ENCODE measurements around the gene AKAP13. TPM values are rescaled to one million over a fixed set of nuclear protein-coding genes. Genes with fewer than 3 reads are reported as not detected.

Gene AKAP13
- total RNA-seq, 1 donor from 2014 or later = 114 TPM

GRCh38 chr15:85568261-85568808 is 187.9 kb downstream of the AKAP13 start:
- peaks cover 2% of the 10 kb centered on the region for H3K36me3 Mint-ChIP-seq (ENCODE audit: insufficient read depth)
- no peaks in the 10 kb centered on the region for H3K9me3 Mint-ChIP-seq (ENCODE audit: low read depth)
- peak overlapping the region; percentile 1 for H3K27ac Mint-ChIP-seq
- peaks cover 18% of the 10 kb centered on the region for H3K4me1 Mint-ChIP-seq (ENCODE audit: low read depth)
- no peaks in the 10 kb centered on the region for H3K27me3 Mint-ChIP-seq
- H3K4me3 Mint-ChIP-seq (ENCODE audit: low read depth) = no peak overlapping the region
- TF ChIP-seq CTCF (IDR thresholded peaks at IDR 0.05; ENCODE audit: unreplicated experiment) = no peak
- DNase-seq (ENCODE audit: low spot score, unreplicated experiment) = no peak

DNA sequence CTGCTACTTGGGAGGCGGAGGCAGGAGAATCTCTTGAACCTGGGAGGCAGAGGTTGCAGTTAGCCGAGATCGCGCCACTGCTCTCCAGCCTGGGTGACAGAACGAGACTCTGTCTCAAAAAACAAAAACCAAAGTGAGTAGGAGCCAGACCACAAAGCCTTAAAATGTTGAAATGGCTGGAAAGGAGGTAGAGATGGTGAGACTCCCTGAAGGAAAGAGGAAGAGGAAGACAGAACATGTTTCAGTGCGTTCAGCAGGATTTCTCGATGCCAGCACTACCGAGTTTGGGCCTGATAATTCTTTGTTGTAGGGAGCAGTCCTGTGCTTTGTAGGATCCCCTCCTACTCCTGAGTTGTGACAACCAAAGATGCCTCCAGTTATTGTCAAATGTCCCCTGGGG is 189.9 kb downstream of the AKAP13 start:
- Mint-ChIP-seq H3K9me3 (ENCODE audit: low read depth) (no peaks in the 10 kb centered on the region), H3K36me3 (ENCODE audit: insufficient read depth) (peaks cover 2% of the 10 kb centered on the region), H3K27ac (peak overlapping the region; percentile 77), H3K4me3 (ENCODE audit: low read depth) (no peak overlapping the region), H3K27me3 (no peaks in the 10 kb centered on the region), H3K4me1 (ENCODE audit: low read depth) (peaks cover 5% of the 10 kb centered on the region)
- no peak for TF ChIP-seq CTCF (IDR thresholded peaks at IDR 0.05; ENCODE audit: unreplicated experiment)
- no peak for DNase-seq (ENCODE audit: low spot score, unreplicated experiment)

GRCh38 chr15:85571780-85572179 is 191.4 kb downstream of the AKAP13 start:
- H3K4me1 Mint-ChIP-seq (ENCODE audit: low read depth) = peaks cover 3% of the 10 kb centered on the region
- no peak for TF ChIP-seq CTCF (IDR thresholded peaks at IDR 0.05; ENCODE audit: unreplicated experiment)

GRCh38 chr15:85576392-85576791 is 196.0 kb downstream of the AKAP13 start:
- H3K4me1 Mint-ChIP-seq (ENCODE audit: low read depth) = peaks cover 13% of the 10 kb centered on the region
- no peak overlapping the region for H3K4me3 Mint-ChIP-seq (ENCODE audit: low read depth)
- no peak overlapping the region for H3K27ac Mint-ChIP-seq
- H3K36me3 Mint-ChIP-seq (ENCODE audit: insufficient read depth) = peaks cover 13% of the 10 kb centered on the region
- no peaks in the 10 kb centered on the region for H3K9me3 Mint-ChIP-seq (ENCODE audit: low read depth)
- DNase-seq (ENCODE audit: low spot score, unreplicated experiment) = no peak
- H3K27me3 Mint-ChIP-seq = no peaks in the 10 kb centered on the region
- no peak for TF ChIP-seq CTCF (IDR thresholded peaks at IDR 0.05; ENCODE audit: unreplicated experiment)

More at GRCh38 chr15:85571780-85572179, 191.4 kb downstream of the AKAP13 start:
- DNase-seq (ENCODE audit: low spot score, unreplicated experiment) = no peak
- Mint-ChIP-seq H3K9me3 (ENCODE audit: low read depth) (no peaks in the 10 kb centered on the region), H3K36me3 (ENCODE audit: insufficient read depth) (peaks cover 2% of the 10 kb centered on the region), H3K27ac (no peak overlapping the region), H3K27me3 (no peaks in the 10 kb centered on the region), H3K4me3 (ENCODE audit: low read depth) (no peak overlapping the region)

- no peak for TF ChIP-seq CTCF (IDR thresholded peaks at IDR 0.05; ENCODE audit: unreplicated experiment)
- no peaks in the 10 kb centered on the region for H3K27me3 Mint-ChIP-seq
- H3K4me1 Mint-ChIP-seq (ENCODE audit: low read depth) = peaks cover 9% of the 10 kb centered on the region
- peaks cover 15% of the 10 kb centered on the region for H3K36me3 Mint-ChIP-seq (ENCODE audit: insufficient read depth)
- peak overlapping the region; percentile 93 for H3K27ac Mint-ChIP-seq
- no peak overlapping the region for H3K4me3 Mint-ChIP-seq (ENCODE audit: low read depth)
- H3K9me3 Mint-ChIP-seq (ENCODE audit: low read depth) = no peaks in the 10 kb centered on the region
- DNase-seq (ENCODE audit: low spot score, unreplicated experiment) = no peak
Observed at GRCh38 chr15:85578941-85579701, 198.7 kb downstream of the AKAP13 start.

Data from progenitor cell of endocrine pancreas (in vitro differentiated cells).